Thoracic aorta (tissue), 2 donors: ENCODE data around the gene LRPAP1. TPM values are rescaled to one million over a fixed set of nuclear protein-coding genes. Genes with fewer than 3 reads are reported as not detected.

Experiments
- ATAC-seq: fragments of 150-250 bp; one replicate; pipeline ENCODE4 v1.8.0; 2017; ENCODE audit warnings: low read depth; ENCODE audit not compliant: insufficient number of reproducible peaks, low FRiP score
- DNase-seq: peaks from one replicate; pipeline ENCODE4 v3.0.0-alpha.2; 2020; ENCODE audit warnings: low spot score
- H3K27ac ChIP-seq, 2 donors: fragments of 200-600 bp; sonication (generic); 1 replicate in 1 of 2; 2 replicates in 1 of 2; pipeline ENCODE4 v1.5.1; 2016; ENCODE audit warnings: mild to moderate bottlenecking in 2 of 2, moderate library complexity in 2 of 2
- H3K27me3 ChIP-seq: fragments of 200-600 bp; sonication (generic); replicated peaks from 2 replicates; pipeline ENCODE4 v1.6.0; 2016; ENCODE audit warnings: mild to moderate bottlenecking; ENCODE audit not compliant: insufficient read depth
- H3K36me3 ChIP-seq: fragments of 200-600 bp; sonication (generic); one replicate; pipeline ENCODE4 v1.5.1; 2016
- H3K4me1 ChIP-seq, 2 donors: fragments of 200-600 bp; sonication (generic); 1 replicate in 1 of 2; 2 replicates in 1 of 2; pipeline versions ENCODE4 v1.5.1 to v1.6.0; 2016; ENCODE audit warnings: low read depth in 2 of 2, mild to moderate bottlenecking in 1 of 2; ENCODE audit not compliant: control insufficient read depth in 1 of 2
- H3K4me3 ChIP-seq: fragments of 200-600 bp; sonication (generic); 2 replicates; pipeline ENCODE4 v1.5.1; 2016; ENCODE audit warnings: mild to moderate bottlenecking
- H3K9me3 ChIP-seq: fragments of 200-600 bp; sonication (generic); 2 replicates; pipeline ENCODE4 v1.5.1; 2016
- total RNA-seq, 2 donors: library from RNA; depleted of rRNA; stranded (reverse); fragments of >200 nt; gene quantifications; one replicate each; pipeline versions ENCODE4 v1.1.0 to v1.2.3, GENCODE V29; 2016
- TF ChIP-seq, protein P1 (sequence below): fragments of 200-600 bp; sonication (generic); IDR thresholded peaks from one replicate; pipeline ENCODE4 v1.5.1; 2019; ENCODE audit warnings: antibody characterized with exemption

The LRPAP1 gene
- total RNA-seq, 2 donors from 2014 or later, result 155 to 263 TPM

DNA sequence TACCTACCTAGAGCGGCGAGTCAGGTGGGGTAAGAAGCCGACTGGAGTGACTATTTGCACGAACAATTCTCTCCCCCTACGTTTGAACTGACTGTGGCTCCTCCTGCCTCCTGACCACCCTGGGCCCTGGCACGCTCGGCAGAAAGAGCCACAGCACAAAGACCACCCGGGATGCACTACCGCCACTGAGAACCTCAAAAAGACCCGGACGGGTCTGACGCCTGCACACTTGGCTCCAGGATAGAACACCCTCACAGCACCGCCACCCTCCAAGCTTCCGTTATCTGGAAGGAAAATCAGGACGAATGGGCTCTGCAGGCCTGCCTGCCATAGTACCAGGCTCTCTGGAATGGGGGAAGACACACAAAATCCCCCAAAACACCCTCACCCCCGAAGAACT lies 2.2 kb downstream of the LRPAP1 start:
- no peak for ATAC-seq

DNA sequence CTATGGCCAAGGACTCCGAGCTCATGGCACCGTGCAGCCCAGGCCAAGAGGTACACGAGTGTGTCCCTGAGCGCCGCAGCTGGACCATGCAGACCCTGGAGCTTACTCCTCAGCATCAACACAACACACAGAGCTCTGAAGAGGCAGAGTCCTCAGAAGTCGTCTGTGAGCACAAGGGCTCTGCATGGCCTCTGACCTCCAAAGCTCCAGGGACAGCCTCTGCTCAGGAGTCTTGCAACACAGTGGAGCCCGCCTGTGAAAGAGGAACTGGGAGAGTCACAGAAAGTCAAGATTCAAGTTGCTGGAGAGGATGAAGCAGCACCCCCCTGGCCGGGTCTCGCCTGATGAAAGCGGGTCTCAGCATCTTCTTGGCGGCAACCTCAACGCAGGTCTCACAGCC lies 2.9 kb downstream of the LRPAP1 start:
- H3K4me1 ChIP-seq, result peaks cover 14 to 32% of the 10 kb centered on the region in 2 donors
- DNase-seq (no peak), ATAC-seq (no peak)
- TF ChIP-seq, protein P1, sequence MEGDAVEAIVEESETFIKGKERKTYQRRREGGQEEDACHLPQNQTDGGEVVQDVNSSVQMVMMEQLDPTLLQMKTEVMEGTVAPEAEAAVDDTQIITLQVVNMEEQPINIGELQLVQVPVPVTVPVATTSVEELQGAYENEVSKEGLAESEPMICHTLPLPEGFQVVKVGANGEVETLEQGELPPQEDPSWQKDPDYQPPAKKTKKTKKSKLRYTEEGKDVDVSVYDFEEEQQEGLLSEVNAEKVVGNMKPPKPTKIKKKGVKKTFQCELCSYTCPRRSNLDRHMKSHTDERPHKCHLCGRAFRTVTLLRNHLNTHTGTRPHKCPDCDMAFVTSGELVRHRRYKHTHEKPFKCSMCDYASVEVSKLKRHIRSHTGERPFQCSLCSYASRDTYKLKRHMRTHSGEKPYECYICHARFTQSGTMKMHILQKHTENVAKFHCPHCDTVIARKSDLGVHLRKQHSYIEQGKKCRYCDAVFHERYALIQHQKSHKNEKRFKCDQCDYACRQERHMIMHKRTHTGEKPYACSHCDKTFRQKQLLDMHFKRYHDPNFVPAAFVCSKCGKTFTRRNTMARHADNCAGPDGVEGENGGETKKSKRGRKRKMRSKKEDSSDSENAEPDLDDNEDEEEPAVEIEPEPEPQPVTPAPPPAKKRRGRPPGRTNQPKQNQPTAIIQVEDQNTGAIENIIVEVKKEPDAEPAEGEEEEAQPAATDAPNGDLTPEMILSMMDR, result no peak
- peaks cover 11% of the 10 kb centered on the region for H3K36me3 ChIP-seq
- no peaks in the 10 kb centered on the region for H3K9me3 ChIP-seq
- no peaks in the 10 kb centered on the region for H3K27me3 ChIP-seq
- H3K27ac ChIP-seq, result no peak overlapping the region
- no peak overlapping the region for H3K4me3 ChIP-seq

More for the DNA sequence above, 2.2 kb downstream of the LRPAP1 start:
- Histone ChIP-seq H3K4me1 (peaks cover 14 to 32% of the 10 kb centered on the region in 2 donors), H3K9me3 (no peaks in the 10 kb centered on the region), H3K4me3 (no peak overlapping the region), H3K27ac (no peak overlapping the region), H3K27me3 (no peaks in the 10 kb centered on the region), H3K36me3 (peaks cover 4% of the 10 kb centered on the region)
- TF ChIP-seq, protein P1, result no peak
- no peak for DNase-seq

DNA sequence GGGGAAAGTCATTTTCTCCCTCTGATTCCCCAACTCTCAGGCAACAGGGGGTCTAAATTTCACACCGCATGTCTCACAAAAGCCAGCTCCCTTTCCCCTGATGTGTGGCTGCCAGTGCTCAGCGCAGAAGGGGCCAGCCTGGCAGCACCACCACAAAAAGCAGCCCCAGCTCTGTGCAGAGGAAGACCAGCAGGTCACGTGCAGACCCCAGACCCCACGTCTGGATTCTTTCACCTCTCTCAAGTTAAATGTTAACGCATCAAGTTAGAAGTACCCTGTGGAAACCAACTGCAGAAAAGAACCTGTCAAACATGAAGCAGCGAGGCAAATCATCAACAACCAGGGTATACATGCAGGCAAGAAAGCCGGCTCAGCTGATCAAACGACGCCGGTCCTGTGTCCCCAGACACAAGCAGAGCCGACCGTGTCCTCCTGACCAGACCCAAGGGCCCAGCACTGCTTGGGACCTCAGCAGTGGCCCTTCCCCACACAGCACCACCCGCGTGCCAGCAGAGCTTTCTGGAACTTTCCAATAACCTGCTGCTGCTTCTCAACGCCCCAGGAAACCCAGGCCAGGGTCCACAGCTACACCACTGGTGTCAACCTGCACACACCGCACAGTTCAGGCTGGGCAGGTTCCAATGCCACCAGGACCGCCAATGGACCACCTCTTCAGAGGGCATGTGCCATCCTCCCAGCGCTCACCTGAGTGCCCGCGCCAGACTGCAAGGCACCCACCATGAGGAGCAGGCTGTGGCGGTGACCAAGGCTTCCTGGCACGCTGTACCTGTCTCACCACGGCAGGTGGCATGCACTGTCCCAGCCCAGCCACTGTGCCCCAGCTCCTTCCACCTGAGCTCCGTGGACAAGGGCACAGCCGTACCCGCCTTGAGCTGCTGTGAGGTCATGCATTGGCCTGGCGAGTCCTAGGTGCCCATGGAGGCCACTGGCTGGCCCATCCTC lies 4.0 kb downstream of the LRPAP1 start:
- TF ChIP-seq, protein P1, result no peak
- no peak overlapping the region for H3K27ac ChIP-seq
- H3K4me3 ChIP-seq, result no peak overlapping the region
- H3K27me3 ChIP-seq, result no peaks in the 10 kb centered on the region
- H3K4me1 ChIP-seq, result peaks cover 14 to 32% of the 10 kb centered on the region in 2 donors
- ATAC-seq (no peak), DNase-seq (no peak)
- H3K36me3 ChIP-seq, result peaks cover 23% of the 10 kb centered on the region
- H3K9me3 ChIP-seq, result no peaks in the 10 kb centered on the region

DNA sequence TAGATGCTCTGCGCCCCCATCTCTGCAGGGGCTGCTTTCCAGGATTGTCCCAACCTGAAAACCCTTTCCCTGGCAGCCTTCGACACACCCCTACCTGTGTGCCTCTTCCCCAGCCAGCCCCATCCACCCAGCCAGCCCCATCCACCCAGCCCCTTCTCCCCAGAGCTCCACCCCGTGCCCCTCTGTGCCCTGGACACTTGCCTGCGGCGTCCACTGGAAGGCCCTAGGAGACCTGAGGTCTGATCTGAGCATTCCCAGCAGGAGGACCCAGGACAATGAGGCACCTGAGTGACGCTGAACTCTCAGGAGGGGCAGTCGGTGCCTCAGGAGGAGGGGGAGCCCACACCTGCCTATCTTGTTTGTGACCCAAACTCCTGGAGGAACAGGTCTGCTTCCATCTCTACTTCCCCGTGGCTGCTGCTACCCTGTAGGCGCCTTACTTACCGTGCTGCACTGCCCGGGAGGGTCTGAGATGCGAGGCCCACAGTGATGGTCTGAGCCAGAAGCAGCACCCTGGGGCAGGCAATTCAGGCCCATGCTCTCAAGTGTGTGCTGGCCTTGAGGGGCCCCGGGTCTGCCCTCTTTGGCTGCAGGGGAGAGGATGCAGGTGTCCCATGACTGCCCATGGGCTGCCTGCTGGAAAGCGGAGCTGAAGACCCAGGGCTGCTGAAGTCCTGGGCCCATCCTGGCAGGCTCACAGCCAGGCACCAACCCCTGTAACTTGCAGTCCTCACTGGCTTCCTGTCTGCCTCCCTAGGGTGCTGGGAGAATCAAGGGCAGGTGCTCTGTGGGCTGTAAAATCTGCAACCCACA lies 4.9 kb downstream of the LRPAP1 start:
- peaks cover 30% of the 10 kb centered on the region for H3K36me3 ChIP-seq
- ATAC-seq (no peak), DNase-seq (no peak)
- H3K9me3 ChIP-seq, result no peaks in the 10 kb centered on the region
- H3K4me1 ChIP-seq, result peaks cover 10 to 26% of the 10 kb centered on the region in 2 donors
- no peak overlapping the region for H3K4me3 ChIP-seq
- TF ChIP-seq, protein P1, result no peak
- H3K27ac ChIP-seq, result no peak overlapping the region
- H3K27me3 ChIP-seq, result no peaks in the 10 kb centered on the region

DNA sequence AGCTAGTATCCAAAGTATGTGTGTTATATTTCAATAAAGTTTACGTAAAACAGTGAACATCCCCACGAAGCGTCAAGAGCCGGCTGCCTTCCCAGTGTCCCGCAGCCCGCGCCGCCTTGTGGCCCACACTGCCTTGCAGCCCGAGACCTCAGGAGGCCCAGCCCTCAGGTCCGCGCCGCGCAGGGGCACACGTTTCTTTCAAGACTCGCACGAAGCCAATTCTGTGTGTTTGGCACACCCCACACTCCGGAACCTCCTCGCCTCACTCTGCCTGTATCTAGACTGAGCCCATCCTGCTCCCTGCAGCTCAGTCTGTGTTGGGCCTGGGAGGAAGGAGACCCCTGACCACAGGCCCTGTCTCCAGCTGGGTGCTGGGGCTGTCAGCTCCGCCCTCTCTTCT lies 5.8 kb downstream of the LRPAP1 start:
- DNase-seq, result no peak
- Histone ChIP-seq H3K36me3 (peaks cover 33% of the 10 kb centered on the region), H3K27ac (no peak overlapping the region), H3K9me3 (no peaks in the 10 kb centered on the region), H3K27me3 (no peaks in the 10 kb centered on the region), H3K4me1 (peaks cover 9 to 25% of the 10 kb centered on the region in 2 donors), H3K4me3 (no peak overlapping the region)
- TF ChIP-seq, protein P1, result no peak
- ATAC-seq, result no peak
